K562 (cell line): ENCODE data around the gene SELENOW. TPM values are rescaled to one million over a fixed set of nuclear protein-coding genes. Genes with fewer than 3 reads are reported as not detected.

Experiments
- ADNP ChIP-seq: fragments of 200-800 bp; sonication (Bioruptor generic); IDR thresholded peaks from 2 replicates; pipeline ENCODE4 v1.6.1; 2016; ENCODE audit warnings: missing genetic modification characterization, missing compliant biosample characterization
- CEBPG ChIP-seq, 3 experiments: fragments of 200-800 bp in 1 of 3; sonication (Bioruptor generic) in 1 of 3; sonication (generic) in 1 of 3; formaldehyde crosslinking in 1 of 3; IDR thresholded peaks in 2 of 3; conservative IDR thresholded peaks in 1 of 3; 2 replicates each; pipeline versions ENCODE4 v1.6.1 to v1.8.0; 2016 to 2022; ENCODE audit warnings: missing compliant biosample characterization in 2 of 3, missing genetic modification characterization in 2 of 3, mild to moderate bottlenecking in 1 of 3, missing genetic modification reagents in 1 of 3
- CEBPZ ChIP-seq: fragments of 150-350 bp; IDR thresholded peaks from 2 replicates; pipeline ENCODE4 v1.6.1; 2014; ENCODE audit warnings: low read depth, mild to moderate bottlenecking, low read length, borderline replicate concordance
- CREM ChIP-seq: IDR thresholded peaks from 2 replicates; pipeline ENCODE4 v1.6.1; 2014; ENCODE audit warnings: antibody characterized with exemption, low read depth
- ETS1 ChIP-seq: conservative IDR thresholded peaks from 2 replicates; pipeline ENCODE4 v1.6.1; 2011; ENCODE audit warnings: low read depth, mild to moderate bottlenecking, low read length; ENCODE audit not compliant: control insufficient read depth
- GATA2 ChIP-seq: sonication (generic); formaldehyde crosslinking; IDR thresholded peaks from 2 replicates; pipeline ENCODE4 v1.4.0; 2020; ENCODE audit warnings: mild to moderate bottlenecking, missing genetic modification reagents
- HES1 ChIP-seq: fragments of 450-650 bp; IDR thresholded peaks from 2 replicates; pipeline ENCODE4 v1.6.1; 2016; ENCODE audit warnings: low read depth, mild to moderate bottlenecking, moderate library complexity
- KDM1A ChIP-seq, 2 experiments: fragments of 450-650 bp; IDR thresholded peaks; 2 replicates each; pipeline ENCODE4 v1.6.1; 2016; ENCODE audit warnings: mild to moderate bottlenecking in 2 of 2
- NCOA4 ChIP-seq: fragments of 450-650 bp; IDR thresholded peaks from 2 replicates; pipeline ENCODE4 v1.6.1; 2018; ENCODE audit warnings: mild to moderate bottlenecking; ENCODE audit not compliant: partially characterized antibody
- NCOR1 ChIP-seq: fragments of 450-650 bp; IDR thresholded peaks from 2 replicates; pipeline ENCODE4 v1.6.1; 2016; ENCODE audit warnings: mild to moderate bottlenecking, moderate library complexity
- POU5F1 ChIP-seq: fragments of 150-350 bp; IDR thresholded peaks from 2 replicates; pipeline ENCODE4 v1.6.1; 2014; ENCODE audit warnings: borderline replicate concordance, low read length, low read depth, mild to moderate bottlenecking; ENCODE audit not compliant: partially characterized antibody
- SLC30A9 ChIP-seq: fragments of 250-450 bp; sonication (Bioruptor Pico); IDR thresholded peaks from 2 replicates; pipeline ENCODE4 v1.8.0; 2022; ENCODE audit warnings: mild to moderate bottlenecking, moderate library complexity
- THAP12 ChIP-seq: fragments of 250-450 bp; sonication (Bioruptor Pico); IDR thresholded peaks from 2 replicates; pipeline ENCODE4 v1.9.0; 2021; ENCODE audit warnings: mild to moderate bottlenecking, inconsistent platforms
- ZBTB7A ChIP-seq: IDR thresholded peaks from 2 replicates; pipeline ENCODE4 v1.6.1; 2011; ENCODE audit warnings: low read depth, mild to moderate bottlenecking, low read length, moderate library complexity, borderline replicate concordance; ENCODE audit not compliant: control insufficient read depth
- ZNF24 ChIP-seq: fragments of 450-650 bp; IDR thresholded peaks from 2 replicates; pipeline ENCODE4 v1.6.1; 2016
- ZNF639 ChIP-seq, 2 experiments: fragments of 200-800 bp in 1 of 2; sonication (Bioruptor generic) in 1 of 2; sonication (generic) in 1 of 2; formaldehyde crosslinking in 1 of 2; IDR thresholded peaks in 1 of 2; conservative IDR thresholded peaks in 1 of 2; 2 replicates each; pipeline versions ENCODE4 v1.5.0 to v1.6.1; 2016 to 2020; ENCODE audit warnings: missing compliant biosample characterization in 1 of 2, missing genetic modification characterization in 1 of 2, missing genetic modification reagents in 1 of 2
- ZNF717 ChIP-seq: fragments of 250-450 bp; sonication (Bioruptor Pico); IDR thresholded peaks from 2 replicates; pipeline ENCODE4 v1.5.0; 2021
- polyA plus RNA-seq, 8 experiments: library from polyadenylated mRNA; depleted of rRNA in 4 of 8; stranded (reverse) in 5 of 8; unstranded in 3 of 8; fragments of >200 nt; fragmentation: Nextera tagmentation in 2 of 8; fragmentation: Illumina TruSeq in 1 of 8; extraction: Ambion mirVana in 2 of 8; extraction: Trizol in 1 of 8; gene quantifications; 2 replicates each; pipeline versions ENCODE4 v1.2.1 to v1.2.3, GENCODE V29; 2011 to 2014; ENCODE audit warnings: inconsistent platforms in 1 of 8, missing spikeins in 1 of 8
- total RNA-seq, 7 experiments: library from RNA; depleted of rRNA in 6 of 7; stranded (reverse); fragments of >200 nt in 6 of 7; fragmentation: Illumina TruSeq in 2 of 7; extraction: Trizol in 2 of 7; gene quantifications; 2 replicates each; pipeline versions ENCODE4 v1.2.1 to v1.2.3, GENCODE V29; 2011 to 2021; ENCODE audit warnings: low replicate concordance in 1 of 7

Gene SELENOW
- total and polyA plus RNA-seq, 9 of the 15 experiments (the other 6 are each of a cell fraction or from before 2014, with no cell fraction given) = 91.9 to 279 (median 156) TPM

GRCh38 chr19:47790398-47790814 lies 11.9 kb downstream of the SELENOW start (continued):
- TF ChIP-seq ZNF639 (CRISPR knock-in tag; conservative IDR thresholded peaks at IDR 0.05 in 1 of 2, IDR thresholded peaks at IDR 0.05 in 1 of 2) (no peak), THAP12 (CRISPR knock-in tag) (no peak), NCOA4 (no peak), POU5F1 (no peak), ZBTB7A (peak; percentile 59; the same call in 1 of the 2 replicates), ZNF24 (no peak), ADNP (no peak), SLC30A9 (CRISPR knock-in tag) (no peak), ETS1 (no peak), CEBPG (CRISPR knock-in tag; IDR thresholded peaks at IDR 0.05) (no peak), CEBPG (tag; conservative IDR thresholded peaks at IDR 0.05 in 1 of 2, IDR thresholded peaks at IDR 0.05 in 1 of 2) (no peak), GATA2 (CRISPR knock-in tag) (no peak), CREM (no peak), CEBPZ (no peak), KDM1A (IDR thresholded peaks at IDR 0.05) (0 out of 4 replicates have a peak, but pooled peaks of 1 of the 2 experiments have one; percentile 10), ZNF717 (CRISPR knock-in tag) (no peak), NCOR1 (no peak), HES1 (no peak)
